Globus pallidus (tissue), 1 donor: ENCODE results near the gene COX5A.
A peak's percentile ranks its signal among the peaks of the same experiment; 100 is the strongest.

Source experiments
- DNase-seq: peaks from one replicate; pipeline ENCODE4 v3.0.0-alpha.2; 2015; ENCODE audit warnings: low spot score

COX5A gene

DNA sequence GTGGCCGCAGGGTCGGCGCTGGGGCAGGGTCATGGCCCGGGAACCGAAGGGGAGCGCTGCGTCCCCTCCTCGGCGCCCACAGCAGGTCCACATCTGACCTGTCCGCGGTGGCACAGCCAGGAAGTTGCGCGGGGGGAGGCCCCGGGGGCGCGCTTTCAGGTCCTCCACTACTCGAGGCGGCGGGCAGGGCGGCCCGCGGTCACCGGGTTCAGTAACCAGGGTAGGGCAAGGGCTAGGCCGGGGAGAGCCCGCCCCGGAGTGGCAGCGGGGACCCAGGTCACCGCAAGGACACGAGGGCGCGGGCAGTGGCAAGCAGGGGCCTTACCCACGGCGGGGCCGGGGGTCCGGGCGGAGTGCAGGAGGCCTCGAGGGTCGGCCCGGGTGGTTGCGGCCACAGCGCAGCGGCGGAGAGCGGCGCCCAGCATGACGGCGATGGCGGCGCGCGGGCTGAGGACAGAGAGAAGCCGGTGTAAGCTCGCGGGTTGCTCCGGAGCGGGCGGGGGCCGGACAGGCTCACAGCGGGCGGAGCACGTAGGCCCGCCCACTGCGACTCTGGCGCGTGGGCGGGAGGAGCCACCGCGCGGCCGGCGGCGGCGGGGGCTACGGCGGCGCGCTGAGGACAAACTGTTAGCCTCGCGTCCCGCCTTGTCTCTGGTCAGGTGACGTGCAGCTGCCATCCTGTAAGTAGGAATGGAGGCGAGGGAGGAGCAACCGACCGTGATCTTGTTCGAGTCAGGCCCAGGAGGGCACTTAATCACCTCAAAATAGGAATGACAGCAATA, at the start of gene COX5A:
TSS of gene COX5A (minus strand) at position 484 of the 782 bp plus-strand sequence. CDS start at position 425, 59 bp downstream.
- peak; percentile 95 for DNase-seq

DNA sequence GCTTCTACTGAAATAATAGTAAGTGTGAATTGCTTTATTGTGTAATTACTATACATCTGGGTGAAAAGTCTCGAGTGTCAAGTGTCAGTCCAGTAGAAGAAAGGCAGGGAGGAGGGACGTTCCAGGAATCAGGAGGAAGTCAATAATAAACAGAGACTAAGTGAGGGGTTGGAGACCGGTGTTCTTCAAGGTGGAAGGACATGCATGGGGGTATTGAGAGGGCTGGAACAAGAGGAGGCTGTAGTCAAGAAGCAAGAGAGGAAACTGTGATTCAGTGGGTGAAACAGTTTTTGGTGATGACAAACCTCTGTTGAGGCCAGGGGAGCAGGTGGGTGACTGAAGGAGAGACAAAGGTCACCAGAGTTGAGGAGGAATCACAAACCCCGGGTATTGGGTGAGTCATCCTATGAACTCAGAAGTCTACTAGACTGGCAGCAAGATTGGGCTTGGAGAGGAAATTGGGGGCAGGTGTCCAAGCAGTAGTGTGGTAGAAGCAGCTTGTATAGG, 45.9 kb upstream of the COX5A start:
- no peak for DNase-seq

DNA sequence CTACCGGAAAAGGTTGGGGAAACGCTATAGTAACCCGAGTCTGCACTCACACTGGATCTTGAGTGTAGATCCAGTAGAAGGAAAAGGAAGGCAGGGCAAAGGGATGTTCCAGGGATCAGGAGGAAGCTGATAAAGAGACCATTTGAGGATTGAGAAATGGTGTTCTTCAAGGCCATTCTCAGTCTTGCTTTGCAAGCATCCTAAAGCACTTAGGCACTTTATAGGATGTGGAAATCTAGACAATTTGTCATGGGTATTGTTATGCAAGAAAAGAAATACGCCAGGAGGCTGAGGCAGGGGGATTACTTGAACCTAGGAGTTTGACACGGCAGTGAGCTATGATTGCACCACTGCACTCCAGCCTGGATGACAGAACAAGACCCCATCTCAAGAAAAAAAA, 44.3 kb upstream of the COX5A start:
- DNase-seq, result no peak

DNA sequence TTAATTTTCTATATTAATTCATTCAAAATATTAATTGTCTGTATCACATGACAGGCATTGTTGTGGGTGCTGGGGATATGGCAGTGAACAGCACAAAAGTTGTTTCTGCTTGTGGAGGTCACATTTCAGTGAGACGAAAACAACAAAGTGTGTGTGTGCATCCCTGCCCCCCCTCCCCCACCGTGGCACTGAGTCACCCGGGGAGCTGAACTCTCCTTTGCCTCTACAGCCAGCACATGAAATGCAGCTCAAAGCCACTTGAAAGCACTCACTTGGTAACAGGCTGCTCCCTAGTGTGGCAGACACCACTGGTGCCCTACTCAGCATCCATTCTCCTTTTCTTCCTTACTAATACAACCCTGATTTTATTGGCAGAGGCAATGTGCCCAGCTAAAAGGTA, 40.6 kb upstream of the COX5A start:
- peak; percentile 53 for DNase-seq

DNA sequence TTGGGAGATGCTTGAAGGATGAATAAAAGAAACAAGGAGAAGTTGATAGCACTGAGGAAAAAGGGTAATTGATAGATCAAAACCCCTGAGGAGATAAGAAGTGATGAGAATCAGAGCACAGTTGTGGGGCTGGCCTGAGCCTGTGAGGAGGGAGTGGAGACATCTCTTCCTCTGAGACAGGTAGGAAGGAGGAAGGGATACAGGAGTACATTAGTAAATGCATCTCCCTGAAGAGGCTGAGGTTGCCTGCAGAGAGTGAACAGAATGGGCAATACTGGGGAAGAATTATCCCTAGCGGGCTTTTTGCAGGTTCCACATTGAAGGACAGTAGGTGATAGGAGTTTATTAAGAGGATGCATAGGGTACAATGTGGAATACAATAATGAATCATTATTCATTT, 40.2 kb upstream of the COX5A start:
- no peak for DNase-seq

DNA sequence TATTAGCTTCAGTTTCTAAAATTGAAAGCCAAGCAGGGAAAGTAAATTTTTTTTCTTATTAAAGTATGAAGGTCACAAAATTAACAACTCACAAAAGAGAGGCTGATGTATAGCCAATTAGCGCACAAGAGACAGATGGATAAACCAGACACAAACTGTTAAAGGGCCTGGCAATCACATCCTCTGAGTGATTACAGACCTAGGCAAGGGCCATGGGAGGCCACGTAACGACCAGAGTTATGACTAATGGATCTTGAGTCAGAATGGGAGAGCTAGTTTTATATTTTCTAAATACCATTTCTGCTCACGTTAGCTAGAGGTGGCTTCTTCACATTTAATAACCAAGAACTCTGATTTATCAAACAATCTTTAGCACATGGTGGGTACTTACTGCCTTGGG, 39.7 kb upstream of the COX5A start:
- no peak for DNase-seq

DNA sequence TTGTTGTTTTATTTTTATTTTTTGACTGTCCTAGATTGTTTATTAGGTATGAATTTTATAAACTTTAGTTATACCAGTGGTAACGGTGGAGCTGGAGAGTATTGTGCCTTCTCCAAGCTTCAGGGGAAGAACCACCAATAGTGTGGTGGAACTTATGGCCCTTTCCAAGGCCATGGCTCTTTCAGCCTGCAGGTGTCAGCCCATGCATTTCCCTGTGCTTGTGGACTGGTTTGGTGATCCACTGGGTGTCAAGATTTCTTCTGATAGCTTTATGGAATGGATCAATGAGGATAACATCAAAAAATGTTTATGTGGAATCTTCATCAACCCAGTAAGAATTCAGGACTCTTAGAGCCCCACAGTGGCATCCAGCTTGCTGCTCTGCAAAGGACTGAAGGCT, 38.3 kb upstream of the COX5A start:
- DNase-seq, result no peak

DNA sequence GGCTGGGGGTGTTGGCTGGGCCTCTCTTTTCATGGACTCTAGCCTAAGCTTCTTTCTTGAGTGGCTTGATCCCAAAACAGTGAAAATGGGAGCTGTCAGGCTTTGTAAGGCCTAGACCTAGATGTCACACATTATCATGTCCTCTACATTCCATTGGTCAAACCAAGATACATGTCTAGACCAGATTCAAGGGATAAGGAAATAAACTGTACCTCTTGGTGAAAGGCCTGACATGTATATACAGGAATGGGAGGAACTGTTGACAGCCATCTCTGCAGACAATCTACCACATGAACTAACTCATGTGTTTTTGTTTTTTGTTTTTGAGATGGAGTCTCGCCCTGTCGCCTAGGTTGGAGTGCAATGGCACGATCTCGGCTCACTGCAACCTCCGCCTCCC, 29.8 kb upstream of the COX5A start:
- DNase-seq, result no peak

DNA sequence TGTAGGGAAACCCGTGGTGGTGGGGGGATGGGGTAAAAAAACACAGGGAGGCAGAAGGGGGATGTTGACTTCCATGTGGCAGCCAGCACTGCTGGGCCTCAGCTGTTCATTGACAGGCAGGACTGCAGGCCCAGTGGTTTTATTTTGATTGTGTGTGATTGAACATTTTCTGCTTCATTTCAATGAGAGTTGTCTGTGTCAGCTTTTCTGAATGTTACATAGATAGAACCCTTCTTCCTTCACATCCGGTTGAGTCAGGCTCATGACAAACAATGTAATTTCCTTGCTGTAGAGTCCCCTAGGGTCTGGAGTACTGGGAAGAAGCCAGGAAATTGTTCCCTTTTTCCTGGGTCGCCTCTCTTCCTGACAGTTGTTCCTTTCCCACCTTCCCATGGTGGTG, 26.9 kb upstream of the COX5A start:
- DNase-seq, result no peak

DNA sequence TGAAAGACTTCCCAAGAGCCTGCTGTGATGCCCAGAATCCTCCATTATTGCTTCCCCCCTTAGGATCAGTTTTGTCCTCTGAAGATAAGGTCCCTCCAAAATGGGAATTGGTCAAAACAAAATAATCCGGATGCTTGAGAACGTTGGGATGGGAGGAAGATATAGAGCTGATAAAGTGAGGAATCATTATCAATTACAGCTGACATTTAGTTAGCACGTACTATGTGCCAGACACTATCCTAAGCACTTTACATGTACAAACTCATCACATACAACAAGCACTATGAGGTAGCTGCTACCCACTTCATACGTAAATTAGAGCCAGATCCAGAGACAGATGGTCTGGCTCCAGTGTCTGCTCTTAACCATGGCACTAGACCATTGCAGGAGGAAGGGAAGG, 25.3 kb upstream of the COX5A start:
- no peak for DNase-seq

DNA sequence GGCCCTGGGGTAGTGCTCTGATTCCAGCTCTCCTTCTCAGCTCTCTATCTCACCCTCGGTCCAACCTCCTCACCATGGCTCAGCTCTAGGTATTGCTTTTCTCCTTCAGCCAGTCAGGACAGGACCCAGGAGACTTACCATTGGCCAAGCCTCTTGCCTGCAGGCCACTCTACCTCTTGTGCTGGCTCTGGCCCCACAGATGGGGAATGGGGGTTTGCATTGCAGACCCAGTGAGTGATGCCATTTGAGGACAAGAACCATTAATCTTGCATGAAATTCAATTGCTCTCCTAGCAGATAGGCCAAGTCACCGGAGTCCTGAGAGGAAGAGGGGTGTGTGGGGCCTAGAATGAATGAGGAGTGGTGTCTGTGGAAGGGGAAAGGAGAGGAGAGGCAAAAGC, 24.8 kb upstream of the COX5A start:
- no peak for DNase-seq

DNA sequence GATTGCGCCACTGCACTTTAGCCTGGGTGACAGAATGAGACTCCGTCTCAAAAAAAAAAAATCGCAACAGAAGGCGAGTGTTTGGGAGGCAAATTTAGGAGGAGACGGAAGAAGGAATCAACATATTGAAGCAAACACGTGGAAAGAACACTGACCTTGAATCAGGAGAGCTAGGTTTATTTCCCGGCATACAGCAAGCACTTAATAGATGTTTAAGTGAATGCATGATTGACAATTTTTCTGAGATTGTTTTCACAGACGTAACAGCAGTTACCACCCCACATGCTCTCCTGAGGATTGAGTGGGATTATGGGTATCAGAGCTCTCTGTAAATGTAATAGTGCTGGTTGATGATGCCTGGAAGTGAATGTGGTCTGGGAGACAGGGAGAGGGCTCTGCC, 24.3 kb upstream of the COX5A start:
- DNase-seq, result no peak

DNA sequence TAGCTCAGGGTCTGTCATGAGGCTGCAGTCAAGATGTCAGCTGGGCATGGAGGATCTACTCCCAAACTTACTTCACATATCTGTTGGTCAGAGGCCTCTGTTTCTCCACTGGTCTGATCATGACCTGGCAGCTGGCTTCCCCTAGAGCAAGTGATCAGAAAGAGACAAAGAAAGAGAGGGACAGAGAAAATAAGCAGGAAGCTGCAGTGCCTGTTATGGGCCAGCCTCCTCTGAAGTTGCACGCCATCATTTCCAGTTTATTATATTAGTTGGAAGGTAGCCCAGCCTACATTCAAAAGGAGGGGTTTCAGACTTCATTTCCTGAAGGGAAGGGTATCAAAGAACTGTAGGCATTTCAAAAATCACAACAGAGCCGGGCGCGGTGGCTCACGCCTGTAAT, 23.7 kb upstream of the COX5A start:
- DNase-seq, result no peak

DNA sequence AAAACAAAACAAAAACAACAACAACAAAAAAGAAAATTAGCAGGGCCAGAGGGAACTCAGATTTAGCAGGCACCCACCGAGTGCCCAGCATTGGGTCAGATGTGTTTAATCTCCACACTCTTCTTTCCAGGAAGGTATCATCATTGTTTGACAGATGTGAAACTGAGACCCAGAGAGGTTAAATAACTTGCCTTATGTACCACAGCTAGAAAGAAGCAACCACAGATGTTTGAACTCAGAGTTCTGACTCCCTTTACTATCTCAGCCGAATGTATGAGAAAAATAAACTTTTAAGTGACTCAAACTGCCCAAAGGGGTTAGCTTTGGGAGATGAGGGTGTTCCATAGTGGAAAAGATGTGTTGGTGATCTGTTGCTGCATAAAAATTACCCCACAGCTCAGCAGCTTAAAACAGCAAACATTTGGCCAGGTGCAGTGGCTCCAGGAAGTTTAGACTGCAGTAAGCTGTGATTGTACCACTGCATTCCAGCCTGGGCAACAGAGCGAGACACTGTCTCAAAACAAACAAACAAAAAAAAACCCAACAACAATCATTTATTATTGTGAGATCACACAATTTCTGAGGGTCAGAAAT, 23.2 kb upstream of the COX5A start:
- DNase-seq, result no peak

DNA sequence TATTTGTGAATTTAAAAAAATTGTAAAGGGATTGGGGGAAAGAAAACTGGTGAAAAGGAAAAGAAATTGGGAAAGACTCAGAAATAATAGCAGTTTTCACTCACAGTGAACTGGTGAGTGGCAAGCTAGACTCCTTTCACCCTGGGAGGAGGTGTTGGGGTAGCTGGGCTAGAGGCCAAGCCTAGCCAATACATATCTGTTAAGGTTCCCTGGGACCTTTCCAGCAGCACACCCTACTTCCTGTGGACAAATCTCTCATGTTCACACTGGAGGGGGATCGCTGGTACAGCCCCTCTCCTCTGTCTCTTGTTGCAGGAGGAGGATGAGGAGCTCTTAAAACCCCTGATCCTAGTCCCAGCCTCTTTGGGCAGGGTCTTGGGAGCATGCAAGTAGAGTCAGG, 22.4 kb upstream of the COX5A start:
- no peak for DNase-seq

DNA sequence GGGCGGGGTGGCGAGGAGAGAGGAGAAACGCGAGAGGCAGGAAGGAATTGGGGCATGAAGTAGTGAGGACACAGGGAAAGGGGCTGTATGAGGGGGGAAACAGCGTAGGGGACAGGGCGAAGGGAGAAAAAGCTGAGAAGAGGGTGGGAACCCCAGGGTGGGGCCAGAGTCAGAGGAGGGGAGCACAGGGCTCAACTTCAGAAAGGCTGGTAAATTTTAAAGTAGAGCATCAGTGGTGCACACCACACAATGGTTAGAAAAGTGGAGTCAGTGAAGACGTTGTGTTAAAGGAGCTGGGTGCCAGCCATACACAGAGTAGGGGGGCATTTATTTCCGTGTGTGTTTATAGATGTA, 21.7 kb upstream of the COX5A start:
- DNase-seq, result no peak

DNA sequence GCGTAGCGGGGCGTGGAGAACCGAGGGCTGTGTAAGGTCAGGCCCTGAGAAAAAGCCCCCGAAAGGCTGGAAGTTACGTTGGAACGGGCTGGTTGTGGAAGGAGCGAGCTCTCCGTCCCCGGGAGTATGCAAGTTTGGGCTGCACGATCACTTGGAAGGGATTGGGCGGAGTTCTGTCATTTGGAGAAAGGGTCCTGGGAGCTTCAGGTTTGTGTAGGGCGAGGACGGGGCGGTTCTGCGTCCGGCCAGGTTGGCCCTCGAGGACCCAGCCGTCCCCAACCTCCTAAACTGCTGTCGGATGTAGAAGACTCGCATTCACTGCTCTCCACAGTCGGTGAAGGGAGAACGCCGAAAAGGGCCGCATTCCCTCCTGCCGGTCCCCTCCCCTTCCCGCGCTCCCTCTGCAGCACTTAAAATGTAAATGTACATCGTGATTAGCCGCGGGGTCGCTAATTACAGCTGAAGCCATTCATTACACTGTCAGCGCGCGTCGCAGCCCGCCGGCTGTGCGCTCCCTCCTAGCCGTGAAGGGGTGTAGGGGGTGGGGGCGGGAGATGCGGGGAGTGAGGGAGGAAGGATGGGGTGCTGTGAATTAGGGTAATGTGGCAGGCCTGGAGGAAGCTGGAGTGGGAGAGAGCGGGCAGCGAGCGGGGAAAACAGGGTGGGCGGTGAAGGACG, 21.2 kb upstream of the COX5A start:
- DNase-seq, result no peak

DNA sequence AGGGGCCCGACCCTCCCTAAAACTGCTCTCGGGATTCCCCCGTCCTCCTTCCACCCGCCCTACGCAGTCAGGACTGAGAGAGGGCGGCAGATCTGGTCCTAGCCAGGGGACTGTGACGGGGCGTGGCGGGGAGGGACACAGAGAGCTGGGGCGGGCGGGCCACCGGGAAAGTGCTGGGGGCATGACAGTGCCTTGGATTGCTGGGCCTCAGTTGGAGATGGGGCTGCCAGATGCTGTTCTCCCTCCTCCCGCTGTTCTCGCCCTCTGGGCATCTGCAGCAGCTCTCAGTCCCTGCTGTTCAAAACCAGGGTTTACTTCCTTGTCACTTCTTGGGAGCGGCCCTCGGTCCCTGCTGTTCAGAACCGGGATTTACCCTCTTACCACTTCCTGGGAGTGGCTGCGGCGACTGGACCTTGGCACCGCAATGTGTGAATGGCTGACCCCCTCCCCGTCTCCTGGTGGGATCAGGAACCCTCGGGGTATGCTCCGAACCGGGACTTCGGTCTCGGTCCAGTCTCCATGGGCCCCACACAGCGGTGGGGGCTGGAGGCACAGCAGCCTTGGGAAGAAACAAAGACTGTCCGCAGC, 20.5 kb upstream of the COX5A start:
- no peak for DNase-seq

DNA sequence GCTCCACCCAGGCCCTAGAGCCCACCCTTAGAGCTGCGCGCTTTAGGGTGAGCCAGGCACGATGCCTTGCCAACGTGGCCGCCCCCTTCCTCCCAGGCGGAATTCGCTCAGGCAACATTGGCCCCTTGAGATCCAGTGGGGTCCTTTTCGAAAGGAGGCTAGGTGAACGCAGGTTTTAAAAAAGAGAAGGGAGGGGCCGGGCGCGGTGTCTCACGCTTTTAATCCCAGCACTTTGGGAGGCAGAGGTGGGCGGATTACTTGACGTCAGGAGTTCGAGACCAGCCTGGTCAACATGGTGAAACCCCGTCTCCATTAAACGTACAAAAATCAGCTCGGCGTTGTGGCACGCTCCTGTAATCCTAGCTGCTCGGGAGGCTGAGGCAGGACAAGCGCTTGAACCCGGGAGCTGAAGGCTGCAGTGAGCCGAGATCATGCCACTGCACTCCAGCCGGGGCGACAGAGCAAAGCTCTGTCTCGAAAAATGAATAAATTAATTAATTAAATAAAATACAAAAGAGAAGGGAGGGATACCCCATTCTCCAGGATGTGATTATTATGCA, 19.7 kb upstream of the COX5A start:
- no peak for DNase-seq

DNA sequence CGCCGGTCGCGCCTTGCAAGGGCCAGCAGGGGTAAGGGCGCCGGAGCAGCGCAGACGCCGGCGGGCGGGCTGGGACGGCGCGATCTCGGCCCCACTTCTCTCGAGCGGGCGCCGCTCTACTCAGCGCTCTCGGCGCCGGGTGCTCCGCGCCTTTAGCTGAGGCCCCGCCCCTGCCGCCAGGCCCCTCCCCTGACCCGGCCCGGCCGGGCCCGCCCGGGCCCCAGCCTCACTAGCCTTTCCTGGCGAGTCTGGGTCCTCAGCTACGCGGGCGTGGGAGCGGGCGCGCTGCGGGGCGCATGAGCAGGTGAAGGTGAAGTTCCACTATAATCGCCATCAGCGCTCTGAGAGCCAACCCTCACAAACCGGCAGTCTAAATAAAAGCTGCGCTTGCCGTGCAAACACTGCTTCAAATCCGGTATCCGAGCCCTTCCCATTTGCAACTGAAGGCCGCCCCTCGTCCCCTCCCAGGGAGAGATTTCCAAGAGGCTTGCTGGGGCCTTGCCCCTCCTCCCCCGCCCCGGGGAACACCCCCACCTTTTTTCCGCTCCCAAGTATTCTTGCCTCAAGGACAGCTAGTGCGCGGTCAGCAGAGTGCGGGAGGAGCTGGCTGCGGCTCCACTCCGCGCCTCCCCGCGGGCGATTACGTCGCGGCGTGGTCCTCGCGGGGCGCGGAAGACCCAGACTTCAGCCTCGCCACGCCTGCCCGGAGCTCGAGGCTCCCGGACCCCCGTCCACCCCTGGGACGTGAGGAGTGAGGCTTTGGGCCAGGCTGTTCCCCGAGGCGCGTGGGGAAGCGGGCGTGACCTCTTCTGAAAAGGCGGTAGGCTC, 19.0 kb upstream of the COX5A start, which contains the start of gene RPP25:
TSS of gene RPP25 (minus strand) at position 125 of the 828 bp plus-strand sequence. CDS start 189 bp downstream, outside the sequence.
- peak; percentile 68 for DNase-seq
